Activated naive CD8-positive, alpha-beta T cell treated with anti-CD3 and anti-CD28 coated beads, Interleukin-2, amount 50 U/mL, for 24 hours (primary cell): Measurements from ENCODE around the gene FTO.
A peak's percentile ranks its signal among the peaks of the same experiment; 100 is the strongest.

Experiments
- ATAC-seq: fragments of 150-1000 bp; cut with Tn5 transposase; one replicate; pipeline ENCODE4 v1.10.0; 2021
- DNase-seq: peaks from one replicate; pipeline ENCODE4 v3.0.0; 2021
- H3K27ac Mint-ChIP-seq: one replicate; pipeline ENCODE4 v1.8.0; 2021; ENCODE audit warnings: mild to moderate bottlenecking, mixed read lengths
- H3K27me3 Mint-ChIP-seq: one replicate; pipeline ENCODE4 v1.8.0; 2021; ENCODE audit warnings: mixed read lengths
- H3K36me3 Mint-ChIP-seq: one replicate; pipeline ENCODE4 v1.8.0; 2021; ENCODE audit warnings: low read depth, mixed read lengths
- H3K4me1 Mint-ChIP-seq: one replicate; pipeline ENCODE4 v1.8.0; 2021; ENCODE audit warnings: mixed read lengths
- H3K4me3 Mint-ChIP-seq: one replicate; pipeline ENCODE4 v1.8.0; 2021; ENCODE audit warnings: mild to moderate bottlenecking, moderate library complexity, mixed read lengths
- H3K9me3 Mint-ChIP-seq: one replicate; pipeline ENCODE4 v1.8.0; 2021; ENCODE audit warnings: mixed read lengths

The FTO gene

GRCh38 chr16:53753431-53753830 is 49.5 kb downstream of the FTO start:
- peaks cover 9% of the 10 kb centered on the region for H3K4me1 Mint-ChIP-seq
- no peaks in the 10 kb centered on the region for H3K27me3 Mint-ChIP-seq
- no peak overlapping the region for H3K27ac Mint-ChIP-seq
- no peak overlapping the region for H3K4me3 Mint-ChIP-seq
- peaks cover 5% of the 10 kb centered on the region for H3K36me3 Mint-ChIP-seq
- peaks cover 1% of the 10 kb centered on the region for H3K9me3 Mint-ChIP-seq
- DNase-seq = no peak
- ATAC-seq = no peak

GRCh38 chr16:53755026-53755910 is 51.3 kb downstream of the FTO start:
- DNase-seq (no peak), ATAC-seq (no peak)
- H3K27me3 Mint-ChIP-seq = no peaks in the 10 kb centered on the region
- H3K36me3 Mint-ChIP-seq = peaks cover 3% of the 10 kb centered on the region
- no peak overlapping the region for H3K27ac Mint-ChIP-seq
- H3K4me1 Mint-ChIP-seq = peaks cover 9% of the 10 kb centered on the region
- H3K4me3 Mint-ChIP-seq = no peak overlapping the region
- peaks cover 11% of the 10 kb centered on the region for H3K9me3 Mint-ChIP-seq

- H3K27me3 Mint-ChIP-seq = no peaks in the 10 kb centered on the region
- no peak for ATAC-seq
- H3K36me3 Mint-ChIP-seq = peaks cover 3% of the 10 kb centered on the region
- H3K4me1 Mint-ChIP-seq = peaks cover 9% of the 10 kb centered on the region
- no peak overlapping the region for H3K27ac Mint-ChIP-seq
- H3K9me3 Mint-ChIP-seq = peaks cover 11% of the 10 kb centered on the region
- no peak overlapping the region for H3K4me3 Mint-ChIP-seq
- no peak for DNase-seq
These were observed 52.5 kb downstream of the FTO start for GRCh38 chr16:53756275-53756996.

- peaks cover 11% of the 10 kb centered on the region for H3K9me3 Mint-ChIP-seq
- H3K27me3 Mint-ChIP-seq = no peaks in the 10 kb centered on the region
- H3K27ac Mint-ChIP-seq = no peak overlapping the region
- DNase-seq = no peak
- ATAC-seq = no peak
- peaks cover 13% of the 10 kb centered on the region for H3K4me1 Mint-ChIP-seq
- H3K4me3 Mint-ChIP-seq = no peak overlapping the region
- peaks cover 3% of the 10 kb centered on the region for H3K36me3 Mint-ChIP-seq
These were observed 54.1 kb downstream of the FTO start for GRCh38 chr16:53757971-53758609.

GRCh38 chr16:53761962-53762703 is 58.2 kb downstream of the FTO start:
- peaks cover 8% of the 10 kb centered on the region for H3K36me3 Mint-ChIP-seq
- no peak for ATAC-seq
- no peak overlapping the region for H3K27ac Mint-ChIP-seq
- no peak for DNase-seq
- H3K4me3 Mint-ChIP-seq = no peak overlapping the region
- H3K4me1 Mint-ChIP-seq = peaks cover 31% of the 10 kb centered on the region
- H3K27me3 Mint-ChIP-seq = no peaks in the 10 kb centered on the region
- H3K9me3 Mint-ChIP-seq = peaks cover 11% of the 10 kb centered on the region

GRCh38 chr16:53766304-53767016 is 62.5 kb downstream of the FTO start:
- H3K9me3 Mint-ChIP-seq = no peaks in the 10 kb centered on the region
- peak overlapping the region; percentile 28 for H3K27ac Mint-ChIP-seq
- DNase-seq (no peak), ATAC-seq (no peak)
- no peaks in the 10 kb centered on the region for H3K27me3 Mint-ChIP-seq
- no peak overlapping the region for H3K4me3 Mint-ChIP-seq
- H3K36me3 Mint-ChIP-seq = peaks cover 5% of the 10 kb centered on the region
- peaks cover 44% of the 10 kb centered on the region for H3K4me1 Mint-ChIP-seq

- DNase-seq (no peak), ATAC-seq (no peak)
- H3K36me3 Mint-ChIP-seq = peaks cover 5% of the 10 kb centered on the region
- H3K4me1 Mint-ChIP-seq = peaks cover 39% of the 10 kb centered on the region
- H3K27ac Mint-ChIP-seq = no peak overlapping the region
- no peaks in the 10 kb centered on the region for H3K9me3 Mint-ChIP-seq
- H3K27me3 Mint-ChIP-seq = no peaks in the 10 kb centered on the region
- H3K4me3 Mint-ChIP-seq = no peak overlapping the region
These were observed 64.2 kb downstream of the FTO start for GRCh38 chr16:53768167-53768566.

- Mint-ChIP-seq H3K27me3 (no peaks in the 10 kb centered on the region), H3K4me1 (peaks cover 36% of the 10 kb centered on the region), H3K36me3 (peaks cover 5% of the 10 kb centered on the region), H3K4me3 (no peak overlapping the region), H3K27ac (no peak overlapping the region), H3K9me3 (no peaks in the 10 kb centered on the region)
- DNase-seq (no peak), ATAC-seq (peak; percentile 77)
These were observed 64.6 kb downstream of the FTO start for GRCh38 chr16:53768593-53768992.

GRCh38 chr16:53769185-53769584 is 65.2 kb downstream of the FTO start:
- Mint-ChIP-seq H3K4me3 (no peak overlapping the region), H3K36me3 (peaks cover 2% of the 10 kb centered on the region), H3K4me1 (peaks cover 33% of the 10 kb centered on the region), H3K27ac (no peak overlapping the region), H3K9me3 (no peaks in the 10 kb centered on the region), H3K27me3 (no peaks in the 10 kb centered on the region)
- DNase-seq (no peak), ATAC-seq (no peak)

GRCh38 chr16:53769787-53770186 is 65.8 kb downstream of the FTO start:
- no peak overlapping the region for H3K4me3 Mint-ChIP-seq
- H3K27me3 Mint-ChIP-seq = no peaks in the 10 kb centered on the region
- DNase-seq (no peak), ATAC-seq (no peak)
- no peaks in the 10 kb centered on the region for H3K36me3 Mint-ChIP-seq
- H3K9me3 Mint-ChIP-seq = no peaks in the 10 kb centered on the region
- no peak overlapping the region for H3K27ac Mint-ChIP-seq
- peaks cover 35% of the 10 kb centered on the region for H3K4me1 Mint-ChIP-seq

GRCh38 chr16:53770641-53771040 is 66.7 kb downstream of the FTO start:
- Mint-ChIP-seq H3K4me3 (no peak overlapping the region), H3K27ac (no peak overlapping the region), H3K27me3 (no peaks in the 10 kb centered on the region), H3K9me3 (no peaks in the 10 kb centered on the region), H3K4me1 (peaks cover 41% of the 10 kb centered on the region), H3K36me3 (no peaks in the 10 kb centered on the region)
- DNase-seq (no peak), ATAC-seq (no peak)

GRCh38 chr16:53771655-53772497 is 67.9 kb downstream of the FTO start:
- H3K9me3 Mint-ChIP-seq = no peaks in the 10 kb centered on the region
- DNase-seq (no peak), ATAC-seq (no peak)
- H3K27ac Mint-ChIP-seq = no peak overlapping the region
- H3K36me3 Mint-ChIP-seq = no peaks in the 10 kb centered on the region
- H3K4me3 Mint-ChIP-seq = no peak overlapping the region
- H3K4me1 Mint-ChIP-seq = peaks cover 43% of the 10 kb centered on the region
- no peaks in the 10 kb centered on the region for H3K27me3 Mint-ChIP-seq

- Mint-ChIP-seq H3K4me3 (no peak overlapping the region), H3K9me3 (no peaks in the 10 kb centered on the region), H3K27ac (no peak overlapping the region), H3K36me3 (no peaks in the 10 kb centered on the region), H3K27me3 (no peaks in the 10 kb centered on the region), H3K4me1 (peaks cover 38% of the 10 kb centered on the region)
- no peak for DNase-seq
- no peak for ATAC-seq
These were observed 69.3 kb downstream of the FTO start for GRCh38 chr16:53773150-53773846.
